ACC112 (cell line): ENCODE results near the gene HYOU1.

ENCODE experiments used
- H2AFZ ChIP-seq: fragments of 200-600 bp; sonication (generic); one replicate; pipeline ENCODE4 v1.6.0; 2017; ENCODE audit warnings: antibody characterized with exemption, low read length; ENCODE audit not compliant: unreplicated experiment
- H3K27ac ChIP-seq: fragments of 200-600 bp; sonication (generic); 2 replicates; pipeline ENCODE4 v1.5.1; 2014; ENCODE audit warnings: low read depth, mild to moderate bottlenecking, antibody characterized with exemption, low read length, moderate library complexity
- H3K27me3 ChIP-seq: fragments of 200-600 bp; sonication (generic); 2 replicates; pipeline ENCODE4 v1.6.1; 2014; ENCODE audit warnings: mild to moderate bottlenecking, antibody characterized with exemption, low read length, moderate library complexity, mixed read lengths; ENCODE audit not compliant: insufficient read depth
- H3K36me3 ChIP-seq: fragments of 200-600 bp; sonication (generic); 2 replicates; pipeline ENCODE4 v1.6.1; 2016; ENCODE audit warnings: mild to moderate bottlenecking, antibody characterized with exemption, low read length, moderate library complexity, mixed read lengths; ENCODE audit not compliant: insufficient read depth
- H3K4me1 ChIP-seq: fragments of 200-600 bp; sonication (generic); one replicate; pipeline ENCODE4 v1.6.1; 2016; ENCODE audit warnings: low read length, mixed read lengths; ENCODE audit not compliant: insufficient read depth, unreplicated experiment, control insufficient read depth
- H3K4me3 ChIP-seq: fragments of 200-600 bp; sonication (generic); 2 replicates; pipeline ENCODE4 v1.5.1; 2014; ENCODE audit warnings: mild to moderate bottlenecking, low read depth, low read length
- H3K79me2 ChIP-seq: fragments of 200-600 bp; sonication (generic); one replicate; pipeline ENCODE4 v1.6.0; 2016; ENCODE audit warnings: low read length; ENCODE audit not compliant: control insufficient read depth, unreplicated experiment, insufficient read depth

HYOU1 gene

DNA sequence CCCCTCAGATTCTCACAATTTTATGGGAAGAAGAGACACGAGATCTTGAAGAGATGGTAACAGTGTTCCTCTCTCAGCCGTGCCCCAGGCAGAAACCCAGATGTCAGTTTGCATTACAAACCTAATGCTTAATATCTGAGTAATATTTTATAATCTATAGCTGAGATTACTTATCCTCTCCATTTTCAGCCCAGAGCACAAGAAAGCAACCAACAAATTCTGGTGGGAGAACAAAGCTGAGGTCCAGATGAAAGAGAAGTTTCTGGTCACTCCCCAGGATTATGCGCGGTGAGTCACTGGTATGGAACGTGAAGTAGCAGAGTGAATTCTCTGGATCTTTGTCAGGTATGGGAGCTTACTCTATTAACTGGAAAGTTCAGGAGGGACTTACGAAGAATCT is 58.2 kb downstream of the HYOU1 start:
- Histone ChIP-seq H3K36me3 (peaks cover 11% of the 10 kb centered on the region), H3K79me2 (peaks cover 27% of the 10 kb centered on the region), H3K4me1 (peaks cover 24% of the 10 kb centered on the region), H3K27me3 (no peaks in the 10 kb centered on the region), H2AFZ (no peak overlapping the region), H3K4me3 (peak overlapping the region; percentile 88), H3K27ac (peak overlapping the region; percentile 29)

DNA sequence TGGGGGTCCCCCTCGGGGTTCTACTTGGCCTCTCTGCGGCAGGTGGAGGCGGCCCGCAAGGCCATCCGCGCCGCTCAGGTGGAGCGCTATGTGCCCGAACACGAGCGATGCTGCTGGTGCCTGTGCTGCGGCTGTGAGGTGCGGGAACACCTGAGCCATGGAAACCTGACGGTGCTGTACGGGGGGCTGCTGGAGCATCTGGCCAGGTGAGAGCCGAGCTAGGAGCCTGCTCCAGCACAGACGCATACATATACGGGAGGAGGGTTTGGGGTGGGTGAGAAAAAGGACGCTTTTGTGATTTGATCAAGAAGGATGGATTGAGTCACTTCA is 58.7 kb downstream of the HYOU1 start:
- peaks cover 24% of the 10 kb centered on the region for H3K4me1 ChIP-seq
- peaks cover 27% of the 10 kb centered on the region for H3K79me2 ChIP-seq
- H3K4me3 ChIP-seq: peak overlapping the region; percentile 88
- H3K27ac ChIP-seq: peak overlapping the region; percentile 29
- peaks cover 10% of the 10 kb centered on the region for H3K36me3 ChIP-seq
- peak overlapping the region; percentile 61 for H2AFZ ChIP-seq
- H3K27me3 ChIP-seq: no peaks in the 10 kb centered on the region

DNA sequence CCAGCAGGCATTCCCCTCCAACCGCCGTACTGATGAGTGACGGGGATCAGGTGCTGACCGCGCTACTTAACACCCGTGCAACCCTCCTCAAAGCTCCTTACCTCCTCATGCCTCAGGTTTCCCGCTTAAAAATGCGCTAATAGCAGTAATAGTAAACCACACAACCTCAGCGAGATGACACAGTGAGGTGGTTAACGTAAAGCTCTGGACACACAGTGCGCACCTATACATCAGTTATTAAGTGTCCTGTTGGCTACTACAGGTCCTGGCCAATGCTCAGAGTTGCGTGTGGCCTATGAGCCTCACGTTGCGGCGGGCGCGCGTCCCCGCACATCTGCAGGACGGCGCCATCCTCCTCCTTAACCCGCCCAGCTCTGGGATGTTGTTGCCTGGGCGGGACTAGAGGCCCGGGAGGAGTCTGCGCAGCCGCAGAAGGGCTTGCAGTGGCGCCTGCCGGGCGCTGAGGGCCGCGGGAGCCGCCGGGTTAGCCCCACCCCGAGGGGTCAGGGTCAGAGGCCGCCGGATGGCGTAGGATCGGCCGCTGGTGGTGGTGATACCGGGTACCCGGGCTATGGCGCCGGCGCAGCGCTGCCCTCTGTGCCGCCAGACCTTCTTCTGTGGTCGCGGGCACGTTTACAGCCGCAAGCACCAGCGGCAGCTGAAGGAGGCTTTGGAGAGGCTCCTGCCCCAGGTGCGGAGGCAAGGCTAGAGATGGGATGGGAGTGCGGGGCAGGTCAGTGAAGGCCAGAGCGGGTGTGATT is 59.2 kb downstream of the HYOU1 start, which contains the start of gene CENATAC:
Gene CENATAC, plus strand, starts transcription at position 512 of the 761 bp plus-strand sequence. Its CDS starts 60 bp downstream, at position 572.
- Histone ChIP-seq H3K36me3 (peaks cover 10% of the 10 kb centered on the region), H2AFZ (peak within 1 kb of the TSS; percentile 77)

DNA sequence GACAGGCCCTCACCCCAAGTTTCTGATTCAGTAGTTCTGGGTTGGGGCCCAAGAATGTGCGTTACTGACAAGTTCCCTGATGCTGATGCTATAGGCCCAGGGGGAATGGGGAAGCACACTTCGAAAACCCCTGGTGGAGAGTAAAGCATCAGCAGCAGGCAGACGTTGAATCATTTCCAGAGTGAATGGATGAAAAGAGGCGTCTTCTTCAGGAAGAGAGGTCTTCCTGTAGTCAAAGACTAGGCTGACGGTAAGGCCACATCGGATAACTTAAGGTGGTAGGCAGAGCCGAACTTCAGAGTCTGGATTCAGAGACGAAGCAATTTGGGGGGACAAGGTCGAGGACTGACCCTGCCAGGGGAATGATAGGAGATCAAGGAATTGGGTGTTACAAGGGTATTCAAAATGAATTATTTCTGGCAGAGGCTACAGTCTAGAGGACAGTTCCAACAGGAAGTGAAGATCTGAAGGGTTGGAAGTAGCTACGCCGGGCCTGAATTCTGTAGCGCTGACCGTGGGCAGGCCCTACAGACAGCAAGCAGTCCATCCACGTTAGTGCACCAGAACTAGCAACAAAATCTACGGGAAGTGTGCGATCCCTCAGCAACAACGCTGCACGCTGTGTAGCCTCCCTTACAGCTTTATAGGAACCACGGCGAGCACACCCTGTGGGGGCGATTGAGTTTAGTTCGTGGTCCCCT is 59.9 kb downstream of the HYOU1 start:
- Histone ChIP-seq H2AFZ (peak overlapping the region; percentile 77), H3K4me3 (peak overlapping the region; percentile 88), H3K4me1 (peaks cover 24% of the 10 kb centered on the region), H3K27ac (peak overlapping the region; percentile 15), H3K79me2 (peaks cover 27% of the 10 kb centered on the region), H3K36me3 (peaks cover 10% of the 10 kb centered on the region), H3K27me3 (no peaks in the 10 kb centered on the region)

More for the DNA sequence above, 59.2 kb downstream of the HYOU1 start, which contains the start of gene CENATAC:
- Histone ChIP-seq H3K4me3 (peak within 1 kb of the TSS; percentile 88), H3K79me2 (peaks cover 27% of the 10 kb centered on the region), H3K4me1 (peaks cover 24% of the 10 kb centered on the region), H3K27ac (peak within 1 kb of the TSS; percentile 29), H3K27me3 (no peaks in the 10 kb centered on the region)
